HCT116 (cell line): ENCODE results near the gene TICRR.

Experiments
- CEBPB ChIP-seq: IDR thresholded peaks from 2 replicates; pipeline ENCODE4 v1.6.1; 2012; ENCODE audit warnings: low read depth
- CTCF ChIP-seq, 3 experiments: fragments of 200-600 bp in 1 of 3; sonication (generic) in 1 of 3; IDR thresholded peaks in 2 of 3; conservative IDR thresholded peaks in 1 of 3; 2 replicates each; pipeline ENCODE4 v1.5.1; 2012 to 2017; ENCODE audit warnings: low read depth in 2 of 3, low read length in 2 of 3, antibody characterized with exemption in 1 of 3, borderline replicate concordance in 1 of 3, control low read depth in 1 of 3, mild to moderate bottlenecking in 1 of 3, mixed read lengths in 1 of 3, mixed run types in 1 of 3, moderate library complexity in 1 of 3; ENCODE audit not compliant: insufficient read depth in 1 of 3
- EZH2 ChIP-seq: fragments of 200-600 bp; sonication (generic); IDR thresholded peaks from 2 replicates; pipeline ENCODE4 v1.6.1; 2017; ENCODE audit warnings: antibody characterized with exemption, mixed run types
- MAX ChIP-seq: IDR thresholded peaks from 2 replicates; pipeline ENCODE4 v1.6.1; 2012
- POLR2A ChIP-seq: IDR thresholded peaks from 2 replicates; pipeline ENCODE4 v1.7.0; 2011; ENCODE audit warnings: borderline replicate concordance; ENCODE audit not compliant: insufficient read depth, insufficient read length; ENCODE audit errors: extremely low read depth
- ZBTB33 ChIP-seq: IDR thresholded peaks from 2 replicates; pipeline ENCODE4 v1.6.1; 2011; ENCODE audit warnings: mild to moderate bottlenecking, low read length, moderate library complexity; ENCODE audit not compliant: insufficient replicate concordance; ENCODE audit errors: extremely low read depth

- TF ChIP-seq CTCF (IDR thresholded peaks at IDR 0.05 in 2 of 3, conservative IDR thresholded peaks at IDR 0.05 in 1 of 3; ENCODE audit: borderline replicate concordance in 1 of 3, insufficient read depth in 1 of 3, low read depth in 2 of 3, low read length in 2 of 3), result no peak
- TF ChIP-seq POLR2A, result no peak
- no peak for TF ChIP-seq ZBTB33
- TF ChIP-seq CEBPB, result no peak
- no peak for TF ChIP-seq EZH2
- TF ChIP-seq MAX, result no peak
These were observed 15.5 kb upstream of the TICRR start for GRCh38 chr15:89559769-89560264.
